HL-60/S4 treated with retinoic acid at 250 ng/mL for 4 days and 3 days (cell line): ENCODE measurements around the gene DNAAF6.
"Not testable (repeated sequence)": the region's sequence is repeated elsewhere in the genome, so short reads cannot be mapped to it uniquely, and the experiment has no call there.

Experiments used
- in situ Hi-C: fragments of 300-500 bp; cut with MboI; formaldehyde crosslinking; loops from 2 replicates; pipeline ENCODE4 v1.7.0; 2022; ENCODE audit warnings: low sequenced_read_pairs

The DNAAF6 gene

DNA sequence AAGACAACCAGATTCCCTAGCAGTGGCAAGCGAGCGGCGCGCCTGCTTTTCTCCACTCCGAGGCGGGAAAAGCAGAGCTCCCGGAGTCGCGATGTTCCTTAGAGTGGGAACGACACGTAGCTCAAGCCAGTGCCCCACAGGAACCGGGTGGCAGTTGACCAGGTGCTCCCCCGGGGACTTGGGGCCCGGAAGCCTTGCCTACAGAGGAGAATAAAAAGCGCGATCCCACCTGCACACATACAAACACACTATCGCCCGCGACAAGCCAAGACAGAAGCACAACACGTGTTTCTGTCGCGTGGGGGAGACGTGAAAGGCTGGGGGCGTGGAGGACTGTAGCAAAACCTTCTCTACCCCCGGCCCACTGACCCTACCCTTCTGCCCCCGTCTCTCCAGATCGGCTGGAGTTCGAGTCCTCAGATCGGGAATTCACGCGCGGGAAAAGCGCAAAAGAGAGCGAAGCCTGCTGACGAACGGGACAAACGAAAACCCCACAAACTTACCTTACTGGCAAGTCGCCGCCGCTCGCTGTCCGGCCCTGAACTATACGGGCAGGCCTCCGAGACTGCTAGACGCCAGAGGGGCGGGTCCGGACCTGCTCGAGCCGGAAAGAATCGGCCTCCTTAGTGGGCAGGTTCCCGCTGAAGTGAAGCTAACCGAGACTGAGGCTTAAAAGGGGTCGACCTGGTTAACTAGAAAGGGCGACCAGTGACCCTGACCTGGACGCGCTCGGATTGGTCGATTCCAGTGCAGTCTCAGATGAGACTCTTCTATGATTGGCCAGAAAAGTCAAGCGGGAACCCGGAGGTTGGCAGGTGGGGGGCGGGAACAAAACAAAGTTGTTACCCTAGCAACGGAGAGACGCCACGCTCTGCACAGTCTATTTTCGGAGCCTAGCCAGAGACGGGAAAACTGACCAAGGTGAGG is at the start of gene DNAAF6, which contains the start of gene NUP62CL:
TSS of gene DNAAF6 (plus strand) at position 842 of the 927 bp plus-strand sequence. CDS start 6,265 bp downstream, outside the sequence.
TSS of gene NUP62CL (minus strand) at position 664 of the 927 bp plus-strand sequence. CDS start 31,287 bp downstream, outside the sequence.
- in situ Hi-C loops: no loop called here

DNA sequence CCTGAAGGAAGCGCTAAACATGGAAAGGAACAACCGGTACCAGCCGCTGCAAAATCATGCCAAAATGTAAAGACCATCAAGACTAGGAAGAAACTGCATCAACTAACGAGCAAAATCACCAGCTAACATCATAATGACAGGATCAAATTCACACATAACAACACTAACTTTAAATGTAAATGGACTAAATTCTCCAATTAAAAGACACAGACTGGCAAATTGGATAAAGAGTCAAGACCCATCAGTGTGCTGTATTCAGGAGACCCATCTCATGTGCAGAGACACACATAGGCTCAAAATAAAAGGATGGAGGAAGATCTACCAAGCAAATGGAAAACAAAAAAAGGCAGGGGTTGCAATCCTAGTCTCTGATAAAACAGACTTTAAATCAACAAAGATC is 48.8 kb upstream of the DNAAF6 start:
- in situ Hi-C loops: not testable (repeated sequence)

- in situ Hi-C loops: no loop called here
These were observed 39.1 kb upstream of the DNAAF6 start for GRCh38 chrX:107167163-107167921.

GRCh38 chrX:107168257-107168656 is 38.2 kb upstream of the DNAAF6 start:
- in situ Hi-C loops: no loop called here

- in situ Hi-C loops: no loop called here
These were observed 37.7 kb upstream of the DNAAF6 start for GRCh38 chrX:107168712-107169111.

- in situ Hi-C loops: no loop called here
These were observed 34.9 kb upstream of the DNAAF6 start for GRCh38 chrX:107171369-107172102.

- in situ Hi-C loops: no loop called here
These were observed 9.1 kb upstream of the DNAAF6 start for GRCh38 chrX:107197319-107197718.

- in situ Hi-C loops: not testable (repeated sequence)
These were observed 8.3 kb upstream of the DNAAF6 start for GRCh38 chrX:107198074-107198473.

GRCh38 chrX:107199491-107199890 is 6.9 kb upstream of the DNAAF6 start:
- in situ Hi-C loops: no loop called here

DNA sequence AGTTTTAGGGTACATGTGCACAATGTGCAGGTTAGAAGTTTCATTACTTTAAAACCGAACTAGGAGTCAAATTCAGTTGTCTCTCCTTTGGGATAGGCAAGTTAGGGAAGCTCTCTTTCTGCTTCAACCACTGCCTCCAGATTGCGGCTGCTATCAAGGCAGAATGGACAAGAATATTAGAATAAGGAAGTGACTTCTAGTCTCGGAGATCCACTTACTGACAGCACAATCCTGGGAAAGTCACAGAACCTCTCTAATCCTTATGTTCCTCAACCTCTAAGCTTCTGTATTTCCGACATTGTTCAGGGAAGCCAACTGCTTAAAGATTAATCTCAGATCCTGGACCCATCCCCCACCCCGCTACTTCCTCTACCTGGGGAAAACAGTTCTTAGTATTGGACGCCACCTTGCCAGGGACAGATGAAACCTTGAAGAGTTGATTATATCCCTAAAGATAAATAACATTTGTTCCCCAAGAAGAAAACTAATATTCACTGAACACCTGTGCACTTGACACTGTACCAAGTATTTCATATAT is 2.3 kb upstream of the DNAAF6 start:
- in situ Hi-C loops: no loop called here

DNA sequence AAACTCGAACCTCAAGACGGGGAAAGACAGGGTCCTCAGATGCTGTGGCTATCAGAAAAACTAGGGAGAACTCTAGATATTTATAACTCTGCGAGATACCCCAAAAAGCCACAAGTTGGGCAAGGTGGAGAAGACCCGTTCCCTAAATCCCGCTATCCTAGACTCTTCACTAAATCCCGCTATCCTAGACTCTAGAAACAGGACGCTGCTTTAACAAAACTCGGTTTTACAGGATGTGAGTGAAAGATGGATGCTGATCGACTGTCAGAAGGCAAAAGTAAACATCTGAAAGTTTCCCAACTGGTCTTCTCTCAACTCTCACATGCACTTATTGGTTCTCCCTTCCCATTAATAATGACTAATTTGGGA is 270 bp downstream of the DNAAF6 start:
- in situ Hi-C loops: no loop called here

DNA sequence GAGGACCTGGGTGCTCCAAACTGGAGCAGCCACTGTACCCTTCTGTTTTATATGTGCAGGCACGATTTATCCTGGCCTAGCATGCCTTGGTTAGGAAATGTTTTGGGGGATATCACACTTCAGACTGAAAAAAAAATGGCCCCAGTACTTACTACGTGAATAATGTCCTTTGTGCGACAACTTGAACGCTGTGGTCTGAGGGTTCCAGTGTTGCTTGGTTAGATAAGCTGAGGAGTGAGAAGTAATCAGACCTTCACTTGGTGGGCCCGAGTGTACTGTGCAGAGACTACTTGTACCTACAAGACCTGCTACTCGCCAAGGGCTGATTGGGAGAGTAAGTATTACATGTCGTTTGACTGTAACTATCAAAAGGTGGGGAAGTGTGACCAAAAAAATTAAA is 678 bp downstream of the DNAAF6 start:
- in situ Hi-C loops: no loop called here

DNA sequence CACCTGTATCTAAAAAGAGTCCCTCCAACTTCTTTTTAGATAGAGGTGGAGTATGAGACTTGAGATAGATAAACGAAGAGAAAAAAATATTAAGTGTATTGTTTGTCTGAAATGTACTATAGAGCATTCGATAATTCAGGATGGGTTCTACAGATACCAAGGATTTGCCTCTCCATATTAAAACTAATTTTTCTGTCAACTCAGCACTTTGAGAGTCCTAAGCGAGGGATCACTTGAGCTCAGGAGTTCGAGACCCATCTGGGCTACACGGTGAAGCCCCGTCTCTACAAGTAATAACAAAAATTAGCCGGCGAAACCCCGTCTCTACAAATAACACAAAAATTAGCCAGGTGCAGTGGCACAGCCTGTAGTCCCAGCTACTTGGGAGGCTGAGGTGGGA is 1.5 kb downstream of the DNAAF6 start:
- in situ Hi-C loops: no loop called here

DNA sequence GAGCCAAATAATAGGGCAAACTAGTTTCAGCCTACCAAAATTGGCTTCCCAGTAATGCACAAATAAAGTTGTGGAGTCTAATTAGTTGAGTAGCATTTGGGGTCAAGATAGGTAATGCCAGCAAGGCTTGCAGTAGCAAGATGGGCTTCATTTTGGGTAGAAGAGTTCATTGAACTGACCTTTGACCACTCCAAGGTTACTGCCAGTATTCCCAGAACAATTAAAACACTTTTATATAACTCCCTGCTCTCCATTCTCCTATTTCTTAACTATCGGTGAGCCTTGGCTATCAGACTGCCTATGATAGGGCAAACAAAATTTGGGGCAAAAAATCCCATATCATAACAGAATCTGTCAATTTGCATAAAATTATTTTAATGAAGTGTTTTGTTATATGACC is 7.1 kb downstream of the DNAAF6 start:
- in situ Hi-C loops: no loop called here

DNA sequence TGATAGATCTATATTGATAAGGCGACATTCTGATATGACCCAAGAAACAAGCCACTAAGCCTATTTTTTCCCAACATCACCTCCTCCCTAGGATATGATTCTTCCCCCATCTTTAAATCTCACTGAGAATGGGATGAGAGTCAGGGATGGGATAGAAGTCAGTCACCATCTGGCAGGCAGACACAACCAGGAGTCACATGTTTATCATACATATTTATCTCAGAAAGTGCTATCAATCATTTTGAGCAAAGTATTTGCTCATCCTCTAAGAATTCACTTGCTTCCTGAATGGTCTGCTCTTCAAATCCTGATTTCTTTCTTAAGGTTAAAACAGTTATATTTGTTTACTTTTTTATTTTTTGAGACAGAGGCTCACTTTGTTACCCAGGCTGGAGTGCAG is 20.3 kb downstream of the DNAAF6 start:
- in situ Hi-C loops: no loop called here

- in situ Hi-C loops: no loop called here
These were observed 21.5 kb downstream of the DNAAF6 start for GRCh38 chrX:107227780-107228485.

DNA sequence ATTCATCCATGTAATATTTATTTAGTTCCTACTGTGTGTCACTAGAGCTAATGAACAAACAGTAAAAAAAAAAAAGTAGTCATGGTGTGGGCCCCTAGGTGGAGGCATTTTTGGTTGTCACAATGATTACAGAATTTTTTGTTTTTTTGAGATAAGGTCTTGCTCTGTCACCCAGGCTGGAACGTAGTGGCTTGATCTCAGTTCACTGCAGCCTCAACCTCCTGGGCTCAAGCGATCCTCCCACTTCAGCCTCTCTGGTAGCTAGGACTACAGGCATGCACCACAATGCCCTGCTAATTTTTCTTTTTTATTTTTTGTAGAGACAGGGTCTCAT is 22.0 kb downstream of the DNAAF6 start:
- in situ Hi-C loops: no loop called here

DNA sequence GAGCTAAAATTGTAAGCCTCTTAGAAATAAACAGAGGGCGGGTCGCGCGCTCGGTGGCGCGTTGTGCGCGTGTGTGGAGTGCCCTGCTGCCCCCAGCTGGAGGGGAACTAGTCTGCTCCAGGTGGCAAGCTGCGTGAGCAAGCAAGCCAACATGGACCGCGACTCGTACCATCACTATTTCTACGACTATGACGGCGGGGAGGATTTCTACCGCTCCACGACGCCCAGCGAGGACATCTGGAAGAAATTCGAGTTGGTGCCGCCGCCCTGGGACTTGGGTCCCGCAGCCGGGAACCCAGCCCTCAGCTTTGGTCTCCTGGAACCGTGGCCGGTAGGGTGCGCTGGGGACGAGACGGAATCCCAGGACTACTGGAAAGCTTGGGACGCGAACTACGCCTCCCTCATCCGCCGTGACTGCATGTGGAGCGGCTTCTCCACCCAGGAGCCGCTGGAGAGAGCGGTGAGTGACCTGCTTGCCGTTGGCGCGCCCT is 66.1 kb downstream of the DNAAF6 start:
- in situ Hi-C loops: no loop called here

DNA sequence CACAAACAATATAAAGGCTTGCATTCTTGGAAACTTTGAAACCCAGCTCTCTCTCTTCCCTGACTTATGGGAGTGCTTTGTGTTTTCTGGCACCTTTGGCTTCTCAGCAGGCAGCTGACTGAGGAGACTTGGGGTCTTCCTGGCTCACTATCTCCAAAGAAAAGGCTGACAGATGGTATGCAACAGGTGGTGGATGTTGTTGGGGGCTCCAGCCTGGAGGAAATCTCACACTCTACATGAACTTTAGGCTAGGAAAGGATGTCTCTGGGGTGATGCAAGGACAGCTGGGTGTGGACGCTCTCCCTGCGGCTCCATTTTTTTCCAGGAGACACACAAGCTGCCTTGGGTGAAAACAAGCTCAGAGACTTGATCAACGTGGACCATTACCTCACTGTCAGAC is 67.4 kb downstream of the DNAAF6 start:
- in situ Hi-C loops: no loop called here

DNA sequence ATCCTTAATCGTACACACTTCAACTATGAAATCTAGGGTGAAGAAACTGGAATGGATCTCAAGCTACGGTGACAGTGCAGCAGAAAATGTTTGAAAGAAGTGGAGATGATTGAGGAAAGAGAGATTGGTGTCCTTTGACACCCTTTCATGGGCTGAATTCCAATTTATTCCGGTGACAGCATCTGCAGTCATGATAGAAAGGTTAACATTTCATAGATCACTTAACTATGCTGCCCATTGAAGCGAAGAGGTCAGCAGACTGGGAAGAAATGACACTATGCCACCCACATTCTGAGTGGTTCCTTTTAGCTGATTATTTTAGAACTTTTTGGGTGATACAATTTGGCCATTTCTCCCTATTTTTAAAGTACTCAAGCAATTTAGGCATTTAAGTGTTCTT is 82.3 kb downstream of the DNAAF6 start:
- in situ Hi-C loops: no loop called here
